ENCODE data around the gene MYO7A.
A peak's percentile ranks its signal among the peaks of the same experiment; 100 is the strongest.

The MYO7A gene

GRCh38 chr11:77213589-77214428, 85.8 kb downstream of the MYO7A start:
- no peak for DNase-seq (ENCODE audit: low read depth)

- DNase-seq (ENCODE audit: low read depth) = no peak
Measured at GRCh38 chr11:77214557-77214956, 86.5 kb downstream of the MYO7A start.

- DNase-seq (ENCODE audit: low read depth) = no peak
Measured at GRCh38 chr11:77215106-77215505, 87.1 kb downstream of the MYO7A start.

- DNase-seq (ENCODE audit: low read depth) = no peak
Measured at GRCh38 chr11:77217156-77217555, 89.1 kb downstream of the MYO7A start.

GRCh38 chr11:77223797-77224196, 95.8 kb downstream of the MYO7A start:
- DNase-seq (ENCODE audit: low read depth) = no peak

GRCh38 chr11:77230878-77231605, 103.0 kb downstream of the MYO7A start:
- no peak for DNase-seq (ENCODE audit: low read depth)

- DNase-seq (ENCODE audit: low read depth) = no peak
Measured at GRCh38 chr11:77231800-77232199, 103.8 kb downstream of the MYO7A start.

- no peak for DNase-seq (ENCODE audit: low read depth)
Measured at GRCh38 chr11:77232242-77232641, 104.2 kb downstream of the MYO7A start.

- no peak for DNase-seq (ENCODE audit: low read depth)
Measured at GRCh38 chr11:77233011-77233410, 105.0 kb downstream of the MYO7A start.

- peak; percentile 36 for DNase-seq (ENCODE audit: low read depth)
Measured at GRCh38 chr11:77236901-77237300, 108.9 kb downstream of the MYO7A start.

GRCh38 chr11:77244277-77245027, 116.4 kb downstream of the MYO7A start:
- DNase-seq (ENCODE audit: low read depth) = peak; percentile 76

- DNase-seq (ENCODE audit: low read depth) = peak; percentile 59
Measured at GRCh38 chr11:77249427-77249826, 121.4 kb downstream of the MYO7A start.

GRCh38 chr11:77250881-77251640, 123.0 kb downstream of the MYO7A start:
- DNase-seq (ENCODE audit: low read depth) = peak; percentile 82

GRCh38 chr11:77252555-77253270, 124.7 kb downstream of the MYO7A start:
- no peak for DNase-seq (ENCODE audit: low read depth)

GRCh38 chr11:77253690-77254089, 125.6 kb downstream of the MYO7A start:
- DNase-seq (ENCODE audit: low read depth) = no peak

- peak; percentile 81 for DNase-seq (ENCODE audit: low read depth)
Measured at GRCh38 chr11:77259641-77260040, 131.6 kb downstream of the MYO7A start.

- no peak for DNase-seq (ENCODE audit: low read depth)
Measured at GRCh38 chr11:77262803-77263202, 134.8 kb downstream of the MYO7A start.
